NCI-H2171 treated with DMSO at 0.1 percent for 48 hours (cell line): ENCODE data around the gene PCNX3.

Experiments used
- DNase-seq: peaks from one replicate; lab custom pipeline; 2025; lab: John Stamatoyannopoulos, UW

PCNX3 gene

DNA sequence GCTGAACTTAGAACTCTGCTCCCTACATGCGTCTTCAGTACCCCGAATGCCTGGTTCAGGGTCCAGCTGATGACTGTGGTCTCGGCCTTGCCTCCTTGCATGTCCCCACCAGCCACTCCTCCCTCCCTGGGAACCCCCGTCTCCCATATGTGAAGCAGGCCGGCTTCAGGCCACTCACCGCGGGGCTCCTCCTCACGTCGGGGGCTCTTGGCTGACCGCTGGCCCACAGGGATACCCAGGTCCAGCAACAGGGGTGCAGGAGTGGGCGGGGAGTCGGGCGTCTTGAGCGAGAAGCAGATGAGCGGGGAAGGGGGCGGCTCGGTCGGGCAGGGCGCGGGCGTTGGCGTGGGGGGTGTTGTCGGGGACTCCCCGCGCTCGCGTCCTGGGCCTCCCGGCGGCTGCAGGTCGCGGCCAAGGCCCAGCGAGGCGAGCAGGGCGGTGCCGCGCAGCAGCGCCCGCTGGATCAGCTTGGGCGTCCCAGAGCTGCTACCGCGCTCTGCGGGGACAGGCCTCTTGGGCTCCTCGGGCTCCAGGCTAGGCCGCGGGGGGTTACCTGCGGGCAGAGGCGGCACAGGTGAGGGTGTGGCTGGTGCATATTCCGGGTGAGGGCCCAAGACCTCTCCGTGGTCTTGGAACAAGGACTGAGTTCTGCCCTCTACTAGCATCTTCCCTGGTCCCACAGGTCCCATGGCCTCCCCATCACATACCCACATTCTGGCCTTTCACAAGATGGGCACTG, 16.2 kb upstream of the PCNX3 start:
- no peak for DNase-seq

DNA sequence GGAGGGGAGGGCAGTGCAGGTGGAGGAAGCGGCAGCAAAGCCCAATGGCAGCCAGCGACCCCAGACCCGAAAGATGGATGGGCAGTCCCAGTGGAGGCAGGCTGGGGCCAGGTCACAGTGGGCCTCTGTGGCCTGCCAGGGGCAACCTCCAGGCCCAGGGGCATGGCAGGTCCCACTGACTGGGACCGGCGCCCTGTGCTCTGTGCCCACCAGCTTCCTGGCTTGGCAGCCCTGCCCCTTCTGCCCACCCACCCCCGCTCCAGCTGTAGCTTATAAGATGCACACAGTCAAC, 15.7 kb upstream of the PCNX3 start:
- no peak for DNase-seq

DNA sequence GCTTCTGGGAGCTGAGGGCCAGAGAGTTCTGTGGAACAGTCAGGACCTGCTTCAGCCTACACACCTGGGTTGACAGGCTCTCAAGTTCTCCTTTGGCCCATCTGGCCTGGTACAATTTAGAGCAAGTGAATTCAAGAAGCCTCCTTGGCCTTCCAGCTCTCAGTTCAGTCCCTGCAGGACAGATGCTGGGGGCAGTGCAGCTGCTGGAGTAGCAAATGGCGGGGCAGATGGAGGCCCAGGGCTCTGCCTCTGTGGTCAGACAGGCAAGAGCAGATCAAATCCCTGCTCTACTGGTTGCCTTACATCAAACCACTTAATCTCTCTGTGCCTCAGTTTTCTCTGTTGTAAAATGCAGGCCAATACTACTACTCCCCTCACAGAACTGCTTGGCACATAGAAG, 11.3 kb upstream of the PCNX3 start:
- DNase-seq, result no peak

DNA sequence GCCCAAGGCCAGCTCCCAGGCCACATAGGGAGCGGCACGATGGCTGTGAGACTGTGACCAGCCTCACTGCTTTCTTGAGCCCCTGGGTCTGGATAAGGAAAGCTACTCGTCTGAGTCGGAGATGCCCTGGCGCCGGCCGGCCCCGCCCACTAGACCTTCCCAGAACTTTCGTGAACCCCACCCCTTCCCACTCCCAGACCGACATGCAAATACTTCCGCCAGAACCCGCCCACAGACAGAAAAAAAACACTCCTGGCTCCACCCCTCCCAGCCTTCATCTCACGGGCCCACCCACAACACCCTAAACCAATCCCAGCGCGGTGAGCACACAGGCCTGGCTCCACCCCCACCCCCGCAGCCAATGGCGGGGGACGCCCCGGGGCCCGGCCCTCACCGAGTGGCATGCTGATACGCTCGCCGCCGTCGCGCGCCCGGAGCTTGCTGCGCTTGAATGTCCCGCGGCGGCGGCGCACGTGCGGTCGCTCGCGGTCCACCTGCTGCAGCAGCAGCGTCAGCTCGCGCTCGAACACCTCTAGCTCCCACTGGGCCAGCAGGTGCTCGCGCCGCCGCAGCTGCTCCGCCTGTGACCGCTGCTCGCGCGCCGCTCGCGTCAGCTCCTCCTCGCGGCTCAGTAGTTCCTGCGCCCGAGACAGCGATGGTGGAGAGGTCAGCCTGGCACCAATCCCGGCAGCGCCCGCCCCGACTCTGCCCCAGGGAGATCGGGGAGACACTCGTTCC, 8.5 kb upstream of the PCNX3 start:
- DNase-seq, result no peak

DNA sequence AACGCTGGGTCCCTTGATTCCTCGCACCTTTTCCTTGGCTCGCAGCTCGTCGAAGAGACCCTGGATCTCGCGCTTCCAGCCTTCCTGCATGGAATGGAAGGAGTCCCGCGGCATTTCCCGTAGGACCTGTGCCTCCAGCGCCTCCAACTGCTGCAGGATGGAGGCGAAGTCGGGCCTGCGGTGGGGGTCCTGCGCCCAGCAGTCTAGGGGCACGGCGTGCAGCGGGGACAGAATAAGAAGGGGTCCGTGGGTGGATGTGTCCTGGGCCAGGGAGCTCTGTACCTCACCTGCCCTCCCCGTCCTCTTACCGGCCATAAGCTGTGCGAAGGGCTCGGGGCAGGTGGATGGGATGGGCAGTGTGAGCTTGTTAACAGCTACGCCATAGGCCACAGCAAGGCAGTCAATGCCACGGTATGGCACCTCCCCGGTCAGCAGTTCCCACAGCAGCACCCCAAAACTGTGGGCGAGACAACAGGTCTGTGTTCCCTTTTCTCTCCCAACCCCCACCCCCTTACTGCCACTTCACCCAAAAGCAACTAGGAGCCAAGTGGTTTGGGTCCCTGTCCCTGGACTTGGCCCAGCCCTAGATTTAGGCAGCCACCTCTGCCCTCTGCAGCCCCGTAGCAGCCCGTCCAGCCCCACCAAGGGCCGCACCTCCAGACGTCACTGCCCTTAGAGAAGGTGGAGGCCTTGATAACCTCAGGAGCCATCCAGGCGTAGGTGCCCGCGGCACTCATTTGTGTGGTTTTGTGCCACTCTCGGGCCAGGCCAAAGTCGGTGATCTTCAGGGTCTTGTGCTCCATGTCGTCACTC, 7.8 kb upstream of the PCNX3 start:
- no peak for DNase-seq

DNA sequence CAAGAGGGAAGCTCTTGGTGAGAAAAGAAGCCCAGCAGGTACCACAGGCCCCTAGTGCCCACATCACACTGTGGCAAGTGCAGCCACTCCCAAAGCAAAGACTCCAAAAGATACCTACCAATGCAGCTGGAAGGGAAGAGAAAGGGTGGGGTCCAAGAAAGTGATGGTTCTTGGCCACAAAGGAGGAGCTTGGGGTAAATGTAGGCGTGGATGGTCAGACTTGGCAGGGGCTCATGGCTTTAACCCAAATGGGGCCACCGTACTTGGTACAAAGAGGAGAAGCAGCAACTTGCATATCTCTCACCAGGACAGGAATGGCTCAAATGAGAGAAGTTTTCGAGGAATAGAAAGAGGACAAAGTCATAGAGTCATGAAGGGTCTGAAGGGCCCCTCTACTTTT, 6.3 kb upstream of the PCNX3 start:
- no peak for DNase-seq

DNA sequence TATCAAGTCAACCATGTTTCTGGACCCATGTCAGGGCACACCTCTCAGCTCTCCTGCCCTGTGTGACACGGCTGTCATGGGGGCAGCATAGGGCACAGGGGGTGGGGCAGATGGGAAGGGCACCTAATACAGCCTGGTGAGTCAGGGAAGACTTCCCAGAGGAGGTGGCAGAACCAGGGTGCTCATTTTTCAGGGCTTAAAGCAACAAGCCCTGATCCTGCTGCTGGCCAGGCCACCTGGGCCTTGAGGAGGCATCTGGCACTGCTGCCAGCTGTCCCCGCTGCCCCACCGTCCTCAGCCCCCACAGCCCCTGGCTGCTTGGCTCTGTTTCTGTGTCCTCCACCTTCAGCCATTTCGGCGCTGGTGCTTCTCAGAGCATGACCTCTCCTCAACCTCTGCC, 5.9 kb upstream of the PCNX3 start:
- DNase-seq, result no peak

DNA sequence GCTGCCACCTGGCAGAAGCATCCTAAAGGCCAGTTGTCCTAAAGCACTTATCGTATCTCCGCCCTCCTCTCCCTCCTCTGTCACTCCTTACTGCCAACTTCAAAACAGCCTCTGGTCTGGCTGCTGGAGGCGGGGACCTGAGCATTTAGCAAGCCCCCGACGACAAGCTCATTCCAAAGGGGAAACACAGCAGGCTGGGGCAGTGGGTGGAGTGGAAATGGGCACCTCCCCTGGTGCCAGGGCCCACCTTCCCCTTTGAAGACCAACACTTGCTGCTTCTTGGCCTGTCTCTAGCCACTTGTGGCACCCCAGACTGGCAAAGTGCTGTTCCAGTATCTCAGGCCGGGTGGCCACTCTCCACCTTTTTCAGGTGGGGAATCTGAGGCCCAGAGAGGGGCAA, 5.2 kb upstream of the PCNX3 start:
- no peak for DNase-seq

DNA sequence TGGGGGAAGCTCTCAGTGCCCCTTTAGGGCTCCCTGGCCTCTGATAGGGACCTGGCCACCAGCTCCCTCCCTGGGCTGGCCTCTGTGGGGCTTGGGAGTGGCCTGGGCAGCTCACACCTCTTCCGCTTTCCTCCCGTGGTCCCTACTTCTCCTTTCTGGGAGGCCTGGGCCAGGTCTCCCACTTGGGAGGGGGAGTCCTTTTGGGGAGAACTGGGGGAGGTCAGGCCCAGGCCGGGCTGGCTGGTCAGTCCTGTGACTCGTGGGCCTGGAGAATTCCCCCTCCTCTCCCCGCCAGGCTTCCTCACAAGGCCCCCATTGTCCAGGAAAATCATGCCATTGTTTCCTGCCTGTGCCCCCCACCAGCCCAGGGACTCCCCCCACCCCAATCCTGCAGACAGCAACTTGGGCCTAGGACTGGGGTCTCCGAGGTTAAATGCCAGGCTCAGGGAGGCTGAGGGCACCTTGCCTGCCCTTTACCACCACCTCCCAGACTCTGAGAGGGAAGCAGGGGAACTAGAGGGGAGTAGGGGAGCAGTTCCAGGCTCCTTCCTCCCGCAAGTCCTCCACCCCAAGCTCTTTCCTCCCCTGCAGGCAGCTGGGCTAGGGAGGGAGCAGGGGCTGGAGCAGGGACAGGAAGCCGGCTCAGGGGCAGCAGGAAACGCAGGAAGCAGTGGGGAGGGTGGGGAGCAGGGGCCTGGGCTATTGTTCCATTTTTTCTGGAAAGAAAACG, 4.4 kb upstream of the PCNX3 start:
- DNase-seq, result no peak

DNA sequence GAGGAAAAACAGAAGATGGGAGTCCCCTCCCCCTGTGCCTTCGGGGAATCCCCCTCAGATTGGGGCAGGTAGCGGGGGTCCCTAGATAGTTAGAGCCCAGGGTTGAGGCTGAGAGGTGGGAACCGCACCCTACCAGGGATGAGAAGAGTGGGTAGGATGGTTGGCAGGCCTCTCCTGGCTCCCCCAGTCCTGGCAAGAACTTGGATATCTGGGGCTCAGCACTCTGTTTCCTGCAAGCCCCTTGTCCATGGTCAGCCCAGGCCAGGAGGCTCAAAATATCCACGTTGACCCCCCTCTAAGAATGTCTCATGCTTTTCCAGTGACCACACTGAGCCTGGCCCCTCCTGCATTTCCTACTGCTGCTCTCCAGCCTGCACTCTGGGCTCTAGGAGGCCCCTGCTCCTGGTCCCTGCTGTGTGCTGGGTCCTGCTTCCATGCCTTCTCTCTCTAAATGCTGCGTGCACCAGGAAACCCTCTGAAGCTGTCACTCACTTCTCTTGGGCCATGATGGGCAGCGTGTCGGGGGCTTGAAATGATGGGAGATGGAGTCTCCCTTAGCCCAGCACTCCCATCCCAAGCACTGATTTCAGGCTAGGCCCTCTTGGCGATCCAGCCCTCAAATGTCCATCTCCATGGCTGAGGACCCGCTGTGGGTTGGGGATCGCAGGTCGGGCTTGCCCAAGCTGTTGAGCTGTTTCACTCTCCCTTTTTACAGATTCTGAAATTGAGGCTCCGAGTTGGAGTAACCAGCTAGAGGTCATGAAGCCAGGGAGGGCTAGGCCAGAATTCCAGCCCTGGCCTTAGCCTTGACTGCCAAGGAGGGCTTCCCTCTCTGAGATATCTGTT, 3.6 kb upstream of the PCNX3 start:
- no peak for DNase-seq

DNA sequence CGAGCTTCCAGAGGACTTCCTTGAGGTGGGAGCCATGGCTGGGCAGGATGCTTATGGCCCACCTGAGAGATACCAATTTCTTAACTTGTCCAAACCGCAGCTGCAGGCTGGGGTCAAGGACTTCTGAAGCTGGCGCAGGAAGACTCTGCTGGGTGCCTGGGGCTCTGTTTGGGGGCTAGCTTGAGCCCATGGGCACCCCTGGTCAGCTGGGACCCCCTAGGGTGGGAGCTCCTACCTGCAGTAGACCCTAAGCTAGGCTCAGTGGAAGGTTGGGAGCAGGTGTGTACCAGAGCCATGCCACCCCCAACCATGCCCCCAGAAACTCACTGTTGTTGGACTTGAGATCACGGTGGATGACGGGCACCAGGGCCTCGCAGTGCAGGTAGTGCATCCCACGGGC, 2.9 kb upstream of the PCNX3 start:
- no peak for DNase-seq

DNA sequence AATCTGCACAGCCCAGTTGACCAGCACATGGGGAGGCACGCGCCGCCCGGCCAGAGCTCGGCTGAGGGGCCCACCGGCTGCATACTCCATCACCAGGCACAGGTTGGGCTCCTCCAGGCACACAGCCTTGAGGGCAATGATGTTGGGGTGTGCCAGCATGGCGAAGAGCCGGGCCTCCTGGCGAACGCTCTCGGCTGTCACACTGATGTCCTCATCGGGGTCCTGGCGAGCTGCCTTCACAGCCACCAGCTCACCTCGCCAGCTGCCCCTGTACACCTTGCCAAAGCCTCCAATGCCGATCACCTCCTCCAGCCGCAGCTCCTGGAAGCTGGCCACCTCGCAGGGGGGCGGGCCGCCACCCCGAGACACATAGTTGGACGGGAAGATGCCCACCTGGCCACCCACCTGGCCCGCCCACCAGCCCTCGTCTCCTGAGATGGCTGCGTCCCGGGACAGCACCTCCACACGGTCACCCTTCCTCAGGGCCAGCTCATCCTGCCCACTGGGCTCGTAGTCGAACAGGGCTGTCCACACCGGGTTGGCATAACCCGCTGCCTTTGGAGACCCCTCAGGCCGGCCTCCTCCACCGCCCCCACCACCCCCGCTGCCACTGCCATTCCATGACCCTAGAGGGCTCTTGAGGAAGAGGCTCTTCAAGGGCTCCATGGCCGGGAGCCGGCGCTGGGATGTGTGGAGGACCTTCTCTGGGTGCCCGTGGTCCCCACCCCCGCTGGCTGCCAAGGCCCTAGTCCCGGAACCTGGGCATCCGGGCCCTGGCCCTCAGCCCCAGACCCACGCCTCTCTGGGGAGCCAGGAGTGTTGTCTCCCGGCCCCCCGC, 2.3 kb upstream of the PCNX3 start:
- no peak for DNase-seq

DNA sequence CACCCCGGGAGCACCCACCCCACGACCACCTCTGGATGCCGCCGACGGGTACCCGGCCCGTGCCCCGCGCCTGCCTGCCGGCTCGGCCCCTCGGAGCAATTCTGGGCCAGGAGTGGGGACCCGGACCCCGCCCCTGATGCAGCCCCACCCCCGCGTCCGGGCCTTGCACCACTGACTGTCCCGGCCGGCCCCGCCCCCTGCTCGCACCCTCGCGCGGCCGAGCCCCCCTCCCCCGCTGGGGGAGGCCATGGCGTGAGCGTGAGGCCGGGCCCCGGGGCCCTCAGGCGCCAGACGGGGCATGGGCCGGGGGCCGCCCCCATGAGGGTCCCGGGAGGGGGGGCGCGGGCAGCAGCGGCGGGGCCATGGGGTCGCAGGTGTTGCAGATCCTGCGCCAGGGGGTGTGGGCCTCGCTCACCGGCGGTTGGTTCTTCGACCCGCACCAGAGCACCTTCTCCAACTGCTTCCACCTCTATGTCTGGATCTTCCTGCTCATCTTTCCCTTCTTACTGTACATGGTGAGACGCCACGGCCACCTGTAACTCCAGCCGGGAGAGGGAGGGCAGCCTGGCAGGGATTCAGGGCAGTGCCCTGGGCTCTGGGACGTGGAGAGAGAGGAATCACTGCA, 486 bp downstream of the PCNX3 start:
- peak; percentile 45 for DNase-seq

DNA sequence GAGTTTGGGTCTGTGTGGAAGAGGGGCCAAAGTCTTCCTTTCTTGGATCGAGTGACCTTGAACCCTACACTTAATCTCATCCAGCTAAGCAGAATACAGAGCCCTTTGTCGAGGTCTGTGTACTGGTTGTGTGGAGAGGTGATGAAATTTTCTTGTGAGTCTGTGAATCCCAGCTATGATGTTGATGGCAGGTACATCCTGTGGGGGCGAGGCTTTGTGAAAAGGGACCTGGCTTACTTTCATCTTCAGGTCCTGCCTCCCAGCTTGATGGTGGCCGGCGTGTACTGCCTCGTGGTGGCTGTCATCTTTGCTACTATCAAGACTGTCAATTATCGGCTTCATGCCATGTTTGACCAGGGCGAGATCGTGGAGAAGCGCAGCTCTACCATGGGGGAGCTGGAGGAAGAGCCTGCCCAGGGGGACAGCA, 1.0 kb downstream of the PCNX3 start:
- no peak for DNase-seq

DNA sequence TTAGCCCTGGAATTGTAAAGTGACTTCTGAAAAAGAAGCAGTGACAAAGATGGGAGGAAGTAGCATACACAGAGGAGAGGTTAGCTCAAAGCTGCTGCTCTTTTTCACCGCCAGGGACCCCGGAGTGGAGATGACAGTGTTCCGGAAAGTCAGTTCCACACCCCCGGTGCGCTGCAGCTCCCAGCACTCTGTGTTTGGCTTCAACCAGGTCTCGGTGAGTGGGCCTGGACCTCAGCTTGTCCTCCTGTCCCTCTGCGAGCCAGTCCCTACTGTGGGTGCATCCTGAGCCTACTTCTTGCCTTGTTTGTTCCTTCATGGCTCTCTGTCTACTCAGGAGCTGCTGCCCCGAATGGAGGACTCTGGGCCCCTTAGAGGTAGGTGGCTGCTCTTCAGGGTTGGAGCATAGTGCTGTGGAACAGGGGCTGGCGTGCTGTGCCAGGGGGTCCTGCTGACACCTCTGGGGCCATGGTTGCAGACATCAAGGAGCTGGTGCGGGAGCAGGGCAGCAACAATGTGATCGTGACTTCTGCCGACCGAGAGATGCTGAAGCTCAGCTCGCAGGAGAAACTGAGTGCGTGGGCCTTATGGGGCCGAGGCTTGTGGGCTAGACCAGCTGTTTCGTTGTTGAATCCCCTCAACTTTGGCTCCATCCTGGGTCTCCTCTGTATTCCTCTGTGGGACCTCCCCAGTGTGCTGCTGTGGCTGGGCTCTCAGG, 1.7 kb downstream of the PCNX3 start:
- DNase-seq, result no peak

DNA sequence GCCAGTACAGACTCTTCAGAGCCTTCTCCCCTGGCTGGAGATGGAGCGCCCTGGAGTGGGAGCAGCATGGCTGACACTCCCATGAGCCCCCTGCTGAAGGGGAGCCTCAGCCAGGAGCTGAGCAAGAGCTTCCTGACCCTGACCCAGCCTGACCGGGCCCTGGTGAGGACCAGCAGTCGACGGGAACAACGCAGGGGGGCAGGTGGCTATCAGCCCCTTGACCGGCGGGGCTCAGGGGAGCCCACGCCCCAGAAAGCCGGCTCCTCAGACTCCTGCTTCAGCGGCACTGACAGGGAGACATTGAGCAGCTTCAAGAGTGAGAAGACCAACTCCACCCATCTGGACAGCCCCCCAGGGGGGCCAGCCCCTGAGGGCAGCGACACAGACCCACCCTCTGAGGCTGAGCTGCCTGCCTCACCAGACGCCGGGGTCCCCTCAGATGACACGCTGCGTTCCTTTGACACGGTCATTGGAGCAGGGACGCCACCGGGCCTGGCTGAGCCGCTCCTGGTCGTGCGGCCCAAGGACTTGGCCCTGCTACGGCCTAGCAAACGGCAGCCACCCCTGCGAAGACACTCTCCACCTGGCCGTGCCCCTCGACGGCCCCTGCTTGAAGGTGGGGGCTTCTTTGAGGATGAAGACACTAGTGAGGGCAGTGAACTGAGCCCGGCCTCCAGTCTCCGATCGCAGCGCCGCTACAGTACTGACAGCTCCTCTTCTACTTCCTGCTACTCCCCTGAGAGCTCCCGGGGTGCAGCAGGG, 2.6 kb downstream of the PCNX3 start:
- DNase-seq, result no peak

DNA sequence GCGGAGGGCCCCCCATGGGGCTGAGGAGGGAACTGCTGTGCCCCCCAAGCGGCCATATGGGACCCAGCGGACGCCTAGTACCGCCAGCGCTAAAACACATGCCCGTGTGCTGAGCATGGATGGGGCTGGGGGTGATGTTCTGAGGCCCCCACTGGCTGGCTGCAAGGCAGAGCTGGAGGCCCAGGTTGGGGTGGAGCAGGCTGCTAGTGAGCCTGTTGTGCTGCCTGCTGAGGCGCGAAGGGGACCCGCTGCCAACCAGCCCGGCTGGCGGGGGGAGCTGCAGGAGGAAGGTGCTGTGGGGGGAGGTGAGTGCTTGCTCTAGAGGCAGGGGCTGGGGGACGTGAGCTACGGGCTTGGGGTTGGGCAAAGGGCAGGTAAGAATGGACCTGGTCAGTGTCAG, 3.2 kb downstream of the PCNX3 start:
- peak; percentile 61 for DNase-seq

DNA sequence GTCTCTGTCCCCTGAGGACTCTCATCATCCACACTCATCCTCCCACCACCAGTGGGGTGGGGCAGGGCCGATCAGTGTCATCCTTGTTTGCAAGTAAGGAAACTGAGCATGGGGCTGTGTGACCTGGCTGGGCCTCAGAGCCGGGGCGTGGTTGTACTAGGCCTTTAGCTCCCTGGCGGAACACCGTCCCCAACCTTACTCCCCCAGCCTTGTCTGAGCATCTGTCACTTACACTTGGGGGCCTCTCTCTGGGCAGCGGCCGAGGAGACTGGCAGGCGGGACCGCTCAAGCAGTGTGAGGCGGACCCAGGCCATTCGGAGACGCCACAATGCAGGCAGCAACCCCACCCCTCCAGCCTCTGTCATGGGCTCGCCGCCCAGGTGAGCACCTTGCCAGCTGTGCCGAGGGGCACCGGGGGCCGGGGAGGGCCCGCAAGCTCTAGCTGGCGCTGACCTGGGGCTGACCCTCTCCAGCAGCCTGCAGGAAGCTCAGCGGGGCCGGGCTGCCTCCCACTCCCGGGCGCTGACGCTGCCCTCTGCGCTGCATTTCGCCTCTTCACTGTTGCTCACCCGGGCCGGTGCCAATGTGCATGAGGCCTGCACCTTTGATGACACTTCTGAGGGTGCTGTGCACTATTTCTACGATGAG, 3.8 kb downstream of the PCNX3 start:
- no peak for DNase-seq
